ENCODE results near the gene FAM216B.
"Not testable (repeated sequence)": the region's sequence is repeated elsewhere in the genome, so short reads cannot be mapped to it uniquely, and the experiment has no call there.

FAM216B gene

GRCh38 chr13:42781352-42781751 is at the start of gene FAM216B:
FAM216B (plus strand) TSS chr13:42781584; CDS start chr13:42784068, 2,484 bp downstream.
- DNase-seq: no peak

DNA sequence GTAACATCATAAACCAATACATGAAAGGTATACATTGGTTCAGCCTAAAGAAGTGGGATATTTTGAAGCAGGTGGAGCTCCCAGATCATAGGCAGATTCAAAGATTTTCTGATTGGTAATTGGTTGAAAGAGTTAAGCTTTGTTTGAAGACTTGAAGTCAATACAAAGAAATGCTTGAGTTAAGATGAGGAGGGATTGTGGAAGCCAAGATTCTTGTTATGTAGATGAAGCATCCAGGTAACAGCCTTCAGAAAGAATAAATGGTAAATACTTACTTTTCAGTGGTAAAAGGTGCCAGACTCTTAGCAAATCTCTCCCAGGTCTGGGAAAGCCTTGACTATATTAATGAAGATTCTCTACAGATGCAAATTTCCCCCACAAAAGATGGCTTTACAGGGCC is 49.3 kb upstream of the FAM216B start:
- DNase-seq: no peak

DNA sequence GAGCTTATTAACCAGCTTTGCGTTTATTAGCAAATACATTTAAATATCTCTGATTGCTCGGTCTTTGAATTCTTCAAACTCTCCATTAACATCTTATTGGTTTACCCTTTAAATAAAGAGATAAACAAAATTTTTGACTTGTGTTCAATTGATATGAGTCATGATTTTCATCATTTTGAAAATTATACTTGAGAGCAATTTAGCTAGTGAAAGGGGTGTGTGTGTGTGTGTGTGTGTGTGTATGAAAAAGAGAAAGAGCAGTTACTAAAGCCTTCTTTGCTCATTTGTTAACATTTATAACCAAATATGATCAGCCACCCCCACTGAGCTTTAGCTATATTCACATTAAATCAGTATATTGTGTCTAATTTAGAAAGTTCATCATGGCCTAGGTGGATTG is 48.3 kb upstream of the FAM216B start:
- DNase-seq: no peak

GRCh38 chr13:42735010-42735409 is 46.4 kb upstream of the FAM216B start:
- no peak for DNase-seq

- no peak for DNase-seq
Measured at GRCh38 chr13:42740753-42741152, 40.6 kb upstream of the FAM216B start.

DNA sequence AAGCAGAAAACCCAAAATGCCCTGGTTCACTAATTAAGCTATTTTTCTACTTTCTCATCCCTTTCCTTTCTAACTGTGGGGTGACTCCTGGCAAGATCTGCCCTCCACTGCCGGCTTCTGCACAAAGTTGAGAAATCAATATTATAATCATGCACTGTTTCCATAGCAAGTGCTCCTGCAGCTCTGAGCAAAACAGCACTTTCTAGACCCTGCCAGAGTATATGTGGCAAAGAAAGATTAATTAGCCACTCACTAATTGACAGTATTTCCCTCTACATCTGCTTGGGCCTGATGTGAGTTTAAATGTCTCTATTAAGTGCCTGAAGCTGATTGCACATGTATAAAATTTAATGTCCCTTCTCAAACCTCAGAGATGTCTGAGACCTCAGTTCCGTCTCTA is 39.5 kb upstream of the FAM216B start:
- no peak for DNase-seq

DNA sequence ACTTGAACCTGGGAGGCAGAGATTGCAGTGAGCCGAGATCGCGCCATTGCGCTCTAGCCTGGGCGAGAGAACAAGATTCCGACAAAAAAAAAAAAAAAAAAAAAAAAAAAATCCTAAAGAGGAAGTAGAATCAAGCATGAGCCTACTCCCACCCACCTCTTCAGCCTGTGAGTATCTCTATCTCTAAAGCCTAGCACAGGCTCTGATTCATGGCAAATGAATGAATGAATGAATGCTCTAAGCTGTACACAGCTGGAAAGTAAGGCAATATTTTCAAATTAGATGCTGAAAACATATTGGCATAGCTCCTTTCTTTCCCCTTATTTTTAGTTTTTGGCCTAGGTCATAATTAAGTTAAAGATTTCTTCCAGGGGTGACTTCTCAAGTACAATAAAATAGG is 35.7 kb upstream of the FAM216B start:
- DNase-seq: no peak

- DNase-seq: no peak
Measured at GRCh38 chr13:42746866-42747265, 34.5 kb upstream of the FAM216B start.

DNA sequence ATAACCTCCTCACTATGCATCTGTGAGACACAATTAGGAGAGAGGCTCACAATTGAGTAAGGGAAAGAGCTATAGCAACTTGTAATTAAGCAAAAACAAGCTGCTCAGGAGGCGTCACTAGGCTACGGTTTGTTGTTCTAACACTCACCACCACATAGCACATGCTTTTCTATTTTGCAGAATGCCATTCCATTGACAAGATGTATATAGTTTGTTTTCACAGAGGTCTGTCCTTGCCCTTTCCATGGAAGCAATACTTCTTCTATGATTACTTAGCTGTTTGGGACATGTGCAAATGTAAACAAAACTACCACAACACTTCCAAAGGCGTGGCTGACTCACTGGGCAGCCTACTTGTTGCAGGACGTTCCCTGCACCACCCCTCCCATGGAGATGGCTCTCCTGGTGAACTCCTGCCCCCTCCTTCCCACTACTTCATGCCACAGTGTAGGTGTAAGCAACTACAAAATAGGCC is 33.9 kb upstream of the FAM216B start:
- no peak for DNase-seq

DNA sequence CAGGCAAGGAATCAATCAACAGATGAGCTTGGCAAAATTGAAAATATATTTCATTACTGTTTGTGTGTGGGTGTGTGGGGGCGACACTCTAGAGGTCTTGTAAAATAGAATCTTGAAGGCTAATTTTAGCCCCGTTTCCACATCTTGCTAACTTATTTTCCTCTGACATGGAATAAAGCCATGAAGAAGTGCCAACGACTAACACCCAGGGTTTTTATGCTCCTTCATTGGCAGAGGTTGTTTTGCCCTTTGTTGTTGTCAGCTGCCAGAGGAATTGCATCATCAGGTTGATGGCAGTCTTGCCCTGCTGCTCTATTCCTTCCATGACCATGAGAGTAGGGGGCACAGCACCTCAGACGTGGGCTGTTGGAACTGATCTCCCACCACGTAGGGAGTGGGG is 30.6 kb upstream of the FAM216B start:
- no peak for DNase-seq

DNA sequence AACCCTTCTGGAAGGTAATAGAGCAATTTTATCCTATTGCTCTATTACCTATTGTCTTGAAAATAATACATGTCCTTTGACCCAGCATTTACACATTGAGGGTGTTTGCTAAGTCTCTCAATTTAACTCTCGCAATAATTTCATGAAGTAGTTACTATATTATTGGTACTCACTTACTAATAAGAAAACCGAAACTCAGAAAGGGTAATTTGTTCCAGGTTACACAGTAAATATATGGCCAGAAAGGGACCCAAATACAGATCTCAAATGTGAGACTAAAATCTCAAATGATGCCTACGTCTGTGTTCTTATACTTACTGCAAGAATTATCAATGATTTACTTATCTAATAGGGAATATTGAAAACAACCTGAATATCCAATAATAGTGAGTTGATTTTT is 29.7 kb upstream of the FAM216B start:
- no peak for DNase-seq

- DNase-seq: no peak
Measured at GRCh38 chr13:42752731-42753130, 28.7 kb upstream of the FAM216B start.

GRCh38 chr13:42753697-42754096 is 27.7 kb upstream of the FAM216B start:
- no peak for DNase-seq

GRCh38 chr13:42754801-42755510 is 26.4 kb upstream of the FAM216B start:
- no peak for DNase-seq

- no peak for DNase-seq
Measured at GRCh38 chr13:42757678-42758420, 23.5 kb upstream of the FAM216B start.

DNA sequence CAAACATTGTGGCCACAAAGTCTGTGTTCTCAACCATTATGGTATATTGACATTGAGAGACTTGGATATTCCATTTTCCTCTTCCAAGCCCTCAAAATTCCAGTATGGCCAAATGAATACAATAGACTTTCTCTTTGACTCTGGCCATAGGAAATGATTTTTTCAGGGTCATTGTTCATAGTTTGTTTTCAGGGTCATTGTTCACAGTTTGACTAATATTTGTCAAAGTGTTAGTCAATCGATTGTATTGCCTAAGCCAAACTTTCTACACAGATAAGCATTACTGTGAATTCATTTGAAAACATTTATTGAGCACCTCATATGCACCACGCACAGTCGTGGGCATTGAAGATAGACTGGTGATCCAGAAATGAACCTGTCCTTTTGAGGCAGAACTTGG is 22.9 kb upstream of the FAM216B start:
- DNase-seq: no peak

DNA sequence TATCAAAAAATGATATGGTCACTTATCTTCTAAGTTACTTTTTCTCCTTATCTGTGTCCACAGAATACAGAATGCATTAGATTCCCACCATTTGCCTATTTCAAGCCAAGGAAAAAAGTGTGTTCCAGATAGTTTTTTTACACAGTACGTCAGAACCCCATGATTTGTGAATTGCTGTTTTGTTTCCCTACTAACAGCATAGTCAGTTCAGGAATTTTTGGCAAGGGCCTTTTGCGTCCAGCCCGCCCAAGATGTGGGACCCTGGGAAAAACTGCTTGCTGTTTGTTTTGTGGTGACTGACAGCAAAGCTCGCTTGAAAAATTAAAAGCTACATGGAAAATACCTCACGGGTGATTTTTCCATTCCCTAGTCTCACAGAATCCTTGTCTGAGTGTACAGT is 20.4 kb upstream of the FAM216B start:
- no peak for DNase-seq

DNA sequence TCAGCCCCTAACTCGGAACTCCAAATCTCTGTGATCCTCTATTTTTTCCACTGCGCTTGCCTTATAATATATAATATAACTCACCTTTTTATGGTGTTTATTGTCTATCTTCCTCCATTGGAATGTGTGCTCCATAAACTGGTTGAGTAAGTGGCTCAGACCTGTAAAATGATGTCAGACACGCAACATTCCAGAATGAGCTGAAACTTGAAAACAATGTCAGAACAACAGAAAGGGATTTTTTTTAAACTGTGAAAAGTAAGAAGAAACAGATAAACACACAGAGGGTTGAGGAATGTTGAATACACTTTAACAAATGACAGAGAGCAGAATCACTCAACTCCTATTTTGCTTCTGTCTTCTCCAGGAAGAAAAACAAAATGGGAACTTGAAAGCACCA is 19.1 kb upstream of the FAM216B start:
- no peak for DNase-seq

GRCh38 chr13:42762917-42763316 is 18.5 kb upstream of the FAM216B start:
- DNase-seq: no peak

DNA sequence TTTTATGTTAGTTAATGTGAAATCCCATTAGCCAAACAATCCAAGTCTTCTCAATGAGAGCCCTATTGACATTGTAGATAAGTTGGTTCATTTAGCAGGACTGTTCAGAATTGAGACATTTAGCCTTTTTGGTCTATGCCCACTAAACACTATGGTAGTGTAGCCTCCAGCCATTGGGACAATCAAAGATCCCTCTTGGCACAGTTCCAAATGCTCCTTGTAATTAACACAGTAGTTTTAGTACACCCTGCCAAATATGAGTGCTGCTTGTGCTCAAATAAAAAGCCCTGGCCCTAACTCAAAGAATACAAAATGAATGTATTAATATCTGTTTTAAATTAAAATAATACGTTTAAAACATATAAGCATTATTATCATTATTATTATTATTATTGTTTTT is 15.4 kb upstream of the FAM216B start:
- DNase-seq: no peak

DNA sequence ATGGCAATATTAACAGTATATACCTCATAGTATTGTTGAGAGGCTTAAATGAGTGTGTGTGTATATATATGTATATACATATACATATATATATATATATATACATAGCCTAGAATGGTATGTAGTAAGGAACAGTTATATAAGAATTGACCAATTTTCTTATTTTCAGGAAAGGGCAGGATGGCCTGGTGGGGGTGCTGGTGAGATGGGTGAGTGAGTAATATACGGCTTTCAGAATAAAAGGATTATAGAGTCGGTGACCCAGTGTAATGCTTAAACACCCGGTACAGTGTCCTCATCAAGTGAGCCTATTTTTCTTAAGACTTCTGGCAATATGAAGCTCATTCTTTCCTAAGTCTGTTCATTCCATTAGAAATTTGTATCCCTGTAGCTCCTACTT is 11.7 kb upstream of the FAM216B start:
- no peak for DNase-seq

- not testable (repeated sequence) for DNase-seq
Measured at GRCh38 chr13:42776558-42776957, 4.8 kb upstream of the FAM216B start.

DNA sequence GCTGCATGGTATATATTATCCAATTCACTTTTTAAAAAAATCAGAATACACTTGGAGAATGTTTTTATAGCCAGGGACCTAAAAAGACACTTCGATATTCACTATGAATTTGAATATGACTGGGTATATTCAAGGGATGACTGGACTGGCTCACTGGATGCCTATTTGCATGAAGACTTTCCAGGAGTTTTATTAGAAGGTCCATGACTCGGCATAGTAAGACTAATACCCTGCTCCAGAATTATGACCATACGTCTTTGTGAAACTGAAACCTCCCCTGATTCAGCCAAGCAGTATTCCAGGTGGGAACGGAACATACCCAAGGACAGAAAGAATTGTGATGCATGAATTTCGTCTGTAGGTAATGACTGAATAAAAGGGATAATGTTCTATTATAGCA is 3.9 kb upstream of the FAM216B start:
- DNase-seq: no peak

GRCh38 chr13:42780044-42780443 is 1.3 kb upstream of the FAM216B start:
- DNase-seq: no peak

DNA sequence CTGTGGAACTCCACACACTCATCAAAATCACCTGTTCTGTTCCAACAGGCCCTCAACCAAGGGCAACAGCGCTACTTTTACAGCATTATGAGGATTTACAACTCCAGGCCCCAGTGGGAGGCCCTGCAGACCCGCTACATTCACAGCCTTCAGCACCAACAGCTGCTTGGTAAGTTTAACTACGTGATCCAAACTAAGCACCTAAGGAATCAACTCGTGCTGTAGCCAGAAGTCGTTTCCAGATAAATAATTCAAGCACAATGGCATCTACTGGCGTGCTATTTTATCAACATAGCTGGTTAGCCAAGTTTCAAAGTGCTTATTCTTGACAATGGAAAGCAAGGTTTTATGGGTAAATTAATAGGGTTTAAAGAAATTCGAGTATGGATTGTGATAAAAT is 5.3 kb downstream of the FAM216B start:
- no peak for DNase-seq
